HEK293T (cell line): ENCODE data around the gene LIMCH1.

ENCODE experiments used
- ELF4 ChIP-seq: fragments of 450-650 bp; IDR thresholded peaks from 2 replicates; pipeline ENCODE4 v1.6.1; 2017; ENCODE audit warnings: antibody characterized with exemption
- FOXA1 ChIP-seq: fragments of 450-650 bp; IDR thresholded peaks from 2 replicates; pipeline ENCODE4 v1.6.1; 2016; ENCODE audit warnings: mild to moderate bottlenecking
- FOXK2 ChIP-seq: fragments of 450-650 bp; IDR thresholded peaks from 2 replicates; pipeline ENCODE4 v1.6.1; 2016; ENCODE audit warnings: mild to moderate bottlenecking
- L3MBTL2 ChIP-seq: fragments of 450-650 bp; conservative IDR thresholded peaks from 2 replicates; pipeline ENCODE4 v1.6.1; 2016; ENCODE audit warnings: mild to moderate bottlenecking
- NFRKB ChIP-seq: fragments of 450-650 bp; IDR thresholded peaks from 2 replicates; pipeline ENCODE4 v1.6.1; 2016; ENCODE audit warnings: mild to moderate bottlenecking, moderate library complexity
- TARDBP ChIP-seq: fragments of 450-650 bp; IDR thresholded peaks from 2 replicates; pipeline ENCODE4 v1.6.1; 2016
- ZNF384 ChIP-seq: fragments of 450-650 bp; IDR thresholded peaks from 2 replicates; pipeline ENCODE4 v1.6.1; 2016

- no peak for TF ChIP-seq ZNF384
- no peak for TF ChIP-seq TARDBP
- TF ChIP-seq FOXA1: no peak
- TF ChIP-seq L3MBTL2: no peak
- no peak for TF ChIP-seq FOXK2
- no peak for TF ChIP-seq NFRKB
- TF ChIP-seq ELF4: no peak
Measured at GRCh38 chr4:41683326-41683725, 145.4 kb downstream of the LIMCH1 start.
